GM12878 (cell line): ENCODE data around the gene ARRDC1.

Experiments used
- CEBPB ChIP-seq, 2 experiments: fragments of 150-350 bp in 1 of 2; IDR thresholded peaks; 2 replicates each; pipeline ENCODE4 v1.6.1; 2012 to 2014; ENCODE audit warnings: low read depth in 2 of 2, low read length in 2 of 2, borderline replicate concordance in 1 of 2, inconsistent platforms in 1 of 2
- EZH2 ChIP-seq: IDR thresholded peaks from 2 replicates; pipeline ENCODE4 v1.6.1; 2012; ENCODE audit warnings: low read depth, mild to moderate bottlenecking, control low read depth, inconsistent platforms, low read length, borderline replicate concordance; ENCODE audit not compliant: control insufficient read depth
- FOXM1 ChIP-seq: IDR thresholded peaks from 2 replicates; pipeline ENCODE4 v1.6.1; 2012; ENCODE audit warnings: low read depth, mild to moderate bottlenecking, inconsistent platforms, low read length, moderate library complexity
- POLR2A ChIP-seq: IDR thresholded peaks from 2 replicates; pipeline ENCODE4 v1.6.1; 2011; ENCODE audit warnings: low read depth, mild to moderate bottlenecking, low read length
- POLR2AphosphoS5 ChIP-seq: IDR thresholded peaks from 2 replicates; pipeline ENCODE4 v1.6.1; 2011; ENCODE audit warnings: mild to moderate bottlenecking, low read length, inconsistent platforms
- RBBP5 ChIP-seq: fragments of 200-600 bp; sonication (generic); conservative IDR thresholded peaks from 2 replicates; pipeline ENCODE4 v1.6.1; 2016
- TF ChIP-seq, protein P1 (sequence below), 3 experiments: IDR thresholded peaks in 2 of 3; conservative IDR thresholded peaks in 1 of 3; 2 replicates each; pipeline ENCODE4 v1.5.1; 2011; ENCODE audit warnings: low read depth in 3 of 3, low read length in 3 of 3, mild to moderate bottlenecking in 3 of 3, control low read depth in 2 of 3, moderate library complexity in 2 of 3, inconsistent platforms in 1 of 3, mixed read lengths in 1 of 3; ENCODE audit not compliant: control insufficient read depth in 2 of 3, insufficient read depth in 1 of 3; ENCODE audit errors: extremely low read depth in 1 of 3
- TF ChIP-seq, protein P2 (sequence below): IDR thresholded peaks from 2 replicates; pipeline ENCODE4 v1.6.1; 2011; ENCODE audit warnings: low read depth, mild to moderate bottlenecking, low read length, moderate library complexity, borderline replicate concordance; ENCODE audit errors: extremely low read depth
- TF ChIP-seq, protein P3 (sequence below): fragments of 450-650 bp; IDR thresholded peaks from 2 replicates; pipeline ENCODE4 v1.6.1; 2018; ENCODE audit warnings: mild to moderate bottlenecking, low read depth, moderate library complexity; ENCODE audit not compliant: partially characterized antibody

DNA sequence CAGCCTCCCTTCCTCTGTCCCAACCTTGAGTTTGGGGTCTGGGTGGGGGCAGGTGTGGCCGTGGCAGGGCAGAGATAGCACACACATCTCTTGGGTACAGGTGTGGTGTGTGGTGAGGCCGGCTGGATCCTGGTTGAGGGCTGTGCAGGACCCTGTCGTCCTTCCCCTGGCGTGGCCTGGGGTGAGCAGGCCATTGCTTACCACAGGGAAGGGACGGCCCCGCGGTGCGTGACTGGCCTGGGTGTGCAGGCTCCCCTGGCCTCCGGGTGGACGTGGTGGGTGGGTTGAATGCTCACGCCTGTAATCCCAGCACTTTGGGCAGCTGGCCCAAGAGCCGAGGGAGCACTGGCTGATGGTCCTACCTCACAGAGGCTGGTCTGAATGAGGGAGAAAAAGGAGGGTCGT is 1.2 kb downstream of the ARRDC1 start:
- no peak for TF ChIP-seq POLR2AphosphoS5
- TF ChIP-seq, protein P1, sequence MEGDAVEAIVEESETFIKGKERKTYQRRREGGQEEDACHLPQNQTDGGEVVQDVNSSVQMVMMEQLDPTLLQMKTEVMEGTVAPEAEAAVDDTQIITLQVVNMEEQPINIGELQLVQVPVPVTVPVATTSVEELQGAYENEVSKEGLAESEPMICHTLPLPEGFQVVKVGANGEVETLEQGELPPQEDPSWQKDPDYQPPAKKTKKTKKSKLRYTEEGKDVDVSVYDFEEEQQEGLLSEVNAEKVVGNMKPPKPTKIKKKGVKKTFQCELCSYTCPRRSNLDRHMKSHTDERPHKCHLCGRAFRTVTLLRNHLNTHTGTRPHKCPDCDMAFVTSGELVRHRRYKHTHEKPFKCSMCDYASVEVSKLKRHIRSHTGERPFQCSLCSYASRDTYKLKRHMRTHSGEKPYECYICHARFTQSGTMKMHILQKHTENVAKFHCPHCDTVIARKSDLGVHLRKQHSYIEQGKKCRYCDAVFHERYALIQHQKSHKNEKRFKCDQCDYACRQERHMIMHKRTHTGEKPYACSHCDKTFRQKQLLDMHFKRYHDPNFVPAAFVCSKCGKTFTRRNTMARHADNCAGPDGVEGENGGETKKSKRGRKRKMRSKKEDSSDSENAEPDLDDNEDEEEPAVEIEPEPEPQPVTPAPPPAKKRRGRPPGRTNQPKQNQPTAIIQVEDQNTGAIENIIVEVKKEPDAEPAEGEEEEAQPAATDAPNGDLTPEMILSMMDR (IDR thresholded peaks at IDR 0.05 in 2 of 3, conservative IDR thresholded peaks at IDR 0.05 in 1 of 3; ENCODE audit: control insufficient read depth in 2 of 3, extremely low read depth in 1 of 3, insufficient read depth in 1 of 3, low read depth in 3 of 3, low read length in 3 of 3), result no peak
- TF ChIP-seq, protein P2, sequence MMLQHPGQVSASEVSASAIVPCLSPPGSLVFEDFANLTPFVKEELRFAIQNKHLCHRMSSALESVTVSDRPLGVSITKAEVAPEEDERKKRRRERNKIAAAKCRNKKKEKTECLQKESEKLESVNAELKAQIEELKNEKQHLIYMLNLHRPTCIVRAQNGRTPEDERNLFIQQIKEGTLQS, result no peak
- TF ChIP-seq EZH2, result no peak
- TF ChIP-seq POLR2A, result no peak
- TF ChIP-seq RBBP5, result no peak
- TF ChIP-seq, protein P3, sequence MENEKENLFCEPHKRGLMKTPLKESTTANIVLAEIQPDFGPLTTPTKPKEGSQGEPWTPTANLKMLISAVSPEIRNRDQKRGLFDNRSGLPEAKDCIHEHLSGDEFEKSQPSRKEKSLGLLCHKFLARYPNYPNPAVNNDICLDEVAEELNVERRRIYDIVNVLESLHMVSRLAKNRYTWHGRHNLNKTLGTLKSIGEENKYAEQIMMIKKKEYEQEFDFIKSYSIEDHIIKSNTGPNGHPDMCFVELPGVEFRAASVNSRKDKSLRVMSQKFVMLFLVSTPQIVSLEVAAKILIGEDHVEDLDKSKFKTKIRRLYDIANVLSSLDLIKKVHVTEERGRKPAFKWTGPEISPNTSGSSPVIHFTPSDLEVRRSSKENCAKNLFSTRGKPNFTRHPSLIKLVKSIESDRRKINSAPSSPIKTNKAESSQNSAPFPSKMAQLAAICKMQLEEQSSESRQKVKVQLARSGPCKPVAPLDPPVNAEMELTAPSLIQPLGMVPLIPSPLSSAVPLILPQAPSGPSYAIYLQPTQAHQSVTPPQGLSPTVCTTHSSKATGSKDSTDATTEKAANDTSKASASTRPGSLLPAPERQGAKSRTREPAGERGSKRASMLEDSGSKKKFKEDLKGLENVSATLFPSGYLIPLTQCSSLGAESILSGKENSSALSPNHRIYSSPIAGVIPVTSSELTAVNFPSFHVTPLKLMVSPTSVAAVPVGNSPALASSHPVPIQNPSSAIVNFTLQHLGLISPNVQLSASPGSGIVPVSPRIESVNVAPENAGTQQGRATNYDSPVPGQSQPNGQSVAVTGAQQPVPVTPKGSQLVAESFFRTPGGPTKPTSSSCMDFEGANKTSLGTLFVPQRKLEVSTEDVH, result no peak
- TF ChIP-seq CEBPB (IDR thresholded peaks at IDR 0.05; ENCODE audit: borderline replicate concordance in 1 of 2, low read depth in 2 of 2, low read length in 2 of 2), result no peak
- TF ChIP-seq FOXM1, result no peak
